Activated T-helper 17 cell treated with anti-CD3 and anti-CD28 coated beads, Interleukin-2, amount 50 U/mL, for 72 hours (primary cell): ENCODE measurements around the gene HNRNPH2. TPM values are rescaled to one million over a fixed set of nuclear protein-coding genes. Genes with fewer than 3 reads are reported as not detected.

Source experiments
- ATAC-seq: fragments of 150-1000 bp; cut with Tn5 transposase; replicated peaks from 2 replicates; pipeline ENCODE4 v1.10.0; 2021; ENCODE audit warnings: mild to moderate bottlenecking, moderate library complexity
- H3K27ac Mint-ChIP-seq: one replicate; pipeline ENCODE4 v1.8.0; 2022; ENCODE audit warnings: mixed read lengths
- H3K27me3 Mint-ChIP-seq: one replicate; pipeline ENCODE4 v1.8.0; 2022; ENCODE audit warnings: mixed read lengths
- H3K36me3 Mint-ChIP-seq: one replicate; pipeline ENCODE4 v1.8.0; 2022; ENCODE audit warnings: low read depth, mild to moderate bottlenecking, mixed read lengths
- H3K4me1 Mint-ChIP-seq: one replicate; pipeline ENCODE4 v1.8.0; 2022; ENCODE audit warnings: mixed read lengths
- H3K4me3 Mint-ChIP-seq: one replicate; pipeline ENCODE4 v1.8.0; 2022; ENCODE audit warnings: mild to moderate bottlenecking, mixed read lengths
- H3K9me3 Mint-ChIP-seq: one replicate; pipeline ENCODE4 v1.8.0; 2022; ENCODE audit warnings: mixed read lengths
- total RNA-seq, 2 donors: library from RNA; stranded (reverse); gene quantifications; one replicate each; pipeline ENCODE4 v1.2.3, GENCODE V29; 2022

The HNRNPH2 gene
- total RNA-seq, 2 donors from 2014 or later = 25.1 to 39.1 TPM

DNA sequence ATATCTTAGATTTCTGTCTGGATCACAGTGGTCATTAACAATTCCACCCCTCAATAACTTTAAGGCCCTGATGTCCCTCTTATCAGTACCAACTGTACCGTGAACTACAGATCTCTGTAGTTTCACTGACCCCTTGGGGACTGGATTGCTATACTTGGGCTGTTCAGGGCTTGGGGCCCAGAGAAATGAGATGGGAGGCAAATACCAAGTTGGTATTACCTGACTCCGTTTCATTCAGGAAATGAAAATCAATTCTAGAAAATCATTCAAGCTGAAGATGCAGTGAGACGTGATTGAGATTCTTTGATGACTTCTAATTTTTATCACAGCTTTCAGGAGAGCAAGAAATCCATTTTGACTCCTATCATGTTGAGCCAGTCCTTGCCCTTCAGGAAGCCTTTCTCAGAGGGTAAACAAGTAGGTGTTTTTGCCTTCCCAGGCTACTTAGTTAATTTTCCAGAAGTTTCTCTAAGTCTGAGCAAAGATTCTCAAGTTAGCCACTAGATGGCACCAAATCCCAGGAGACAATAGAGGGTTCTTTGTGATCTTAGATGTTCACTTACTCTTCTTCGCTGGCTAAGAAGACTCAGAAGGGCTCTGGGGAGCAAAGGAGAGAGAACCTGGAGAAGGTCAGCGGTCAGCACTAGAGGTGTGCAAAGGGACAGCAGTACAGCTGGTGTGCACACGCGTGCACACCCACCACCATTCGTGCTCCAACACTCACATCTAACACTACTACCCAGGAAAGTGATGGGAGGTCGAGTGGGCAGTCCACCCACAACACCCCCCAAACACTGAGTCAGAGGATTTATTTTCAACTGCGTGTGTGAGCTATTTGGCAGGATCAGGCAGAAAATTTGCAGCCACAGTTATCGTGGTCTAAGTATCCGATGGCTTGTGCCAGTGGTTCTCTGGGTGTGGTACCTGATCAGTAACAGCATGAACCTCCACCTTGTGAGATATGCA is 7.4 kb downstream of the HNRNPH2 start:
- H3K4me1 Mint-ChIP-seq = peaks cover 39% of the 10 kb centered on the region
- H3K36me3 Mint-ChIP-seq = peaks cover 27% of the 10 kb centered on the region
- H3K4me3 Mint-ChIP-seq = peak overlapping the region; percentile 91
- no peaks in the 10 kb centered on the region for H3K27me3 Mint-ChIP-seq
- H3K9me3 Mint-ChIP-seq = no peaks in the 10 kb centered on the region
- peak; percentile 72 for ATAC-seq
- H3K27ac Mint-ChIP-seq = peak overlapping the region; percentile 87

DNA sequence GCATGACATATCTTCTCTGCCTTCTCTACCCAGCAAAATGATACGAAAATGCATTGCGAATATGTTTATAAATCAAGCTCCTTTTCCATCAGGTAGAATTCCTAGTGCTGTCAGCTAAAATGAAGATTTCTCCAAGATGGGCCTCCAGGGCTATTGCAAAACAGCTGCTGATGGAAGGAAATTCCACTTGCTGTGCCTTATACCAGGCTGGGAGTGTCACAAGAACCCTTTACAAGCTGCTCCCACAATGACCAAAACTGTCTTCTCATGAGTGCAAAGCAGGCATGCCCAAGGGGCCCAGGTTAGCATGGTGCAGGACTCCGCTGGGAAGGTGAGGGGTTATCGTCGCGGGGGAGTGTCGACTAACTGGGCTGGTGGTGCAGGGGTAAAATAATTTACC is 8.7 kb downstream of the HNRNPH2 start:
- no peaks in the 10 kb centered on the region for H3K9me3 Mint-ChIP-seq
- H3K36me3 Mint-ChIP-seq = peaks cover 22% of the 10 kb centered on the region
- no peak for ATAC-seq
- peak overlapping the region; percentile 99 for H3K27ac Mint-ChIP-seq
- H3K27me3 Mint-ChIP-seq = no peaks in the 10 kb centered on the region
- peaks cover 35% of the 10 kb centered on the region for H3K4me1 Mint-ChIP-seq
- peak overlapping the region; percentile 91 for H3K4me3 Mint-ChIP-seq

DNA sequence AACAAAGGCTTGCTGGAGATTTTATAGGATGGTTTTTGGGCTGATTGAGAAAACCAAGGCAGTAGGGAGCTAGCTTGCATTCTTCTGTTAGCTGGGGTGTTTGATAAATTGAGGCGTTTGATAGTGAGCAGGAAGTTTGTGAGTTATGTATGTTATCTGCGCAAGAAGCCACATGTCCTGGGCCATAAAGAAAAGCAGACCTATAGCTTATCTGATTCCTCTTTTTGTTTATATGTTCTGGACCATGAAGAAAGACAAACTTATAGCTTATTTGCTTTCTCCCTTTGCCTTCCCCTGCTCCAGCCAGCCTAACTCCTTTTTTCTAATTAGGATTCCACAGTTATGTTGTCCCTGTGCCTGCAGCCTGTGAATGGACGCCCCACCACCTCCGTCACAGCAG is 9.2 kb downstream of the HNRNPH2 start:
- H3K27ac Mint-ChIP-seq = peak overlapping the region; percentile 99
- H3K27me3 Mint-ChIP-seq = no peaks in the 10 kb centered on the region
- no peaks in the 10 kb centered on the region for H3K9me3 Mint-ChIP-seq
- H3K4me1 Mint-ChIP-seq = peaks cover 35% of the 10 kb centered on the region
- no peak for ATAC-seq
- H3K36me3 Mint-ChIP-seq = peaks cover 17% of the 10 kb centered on the region
- H3K4me3 Mint-ChIP-seq = peak overlapping the region; percentile 91

DNA sequence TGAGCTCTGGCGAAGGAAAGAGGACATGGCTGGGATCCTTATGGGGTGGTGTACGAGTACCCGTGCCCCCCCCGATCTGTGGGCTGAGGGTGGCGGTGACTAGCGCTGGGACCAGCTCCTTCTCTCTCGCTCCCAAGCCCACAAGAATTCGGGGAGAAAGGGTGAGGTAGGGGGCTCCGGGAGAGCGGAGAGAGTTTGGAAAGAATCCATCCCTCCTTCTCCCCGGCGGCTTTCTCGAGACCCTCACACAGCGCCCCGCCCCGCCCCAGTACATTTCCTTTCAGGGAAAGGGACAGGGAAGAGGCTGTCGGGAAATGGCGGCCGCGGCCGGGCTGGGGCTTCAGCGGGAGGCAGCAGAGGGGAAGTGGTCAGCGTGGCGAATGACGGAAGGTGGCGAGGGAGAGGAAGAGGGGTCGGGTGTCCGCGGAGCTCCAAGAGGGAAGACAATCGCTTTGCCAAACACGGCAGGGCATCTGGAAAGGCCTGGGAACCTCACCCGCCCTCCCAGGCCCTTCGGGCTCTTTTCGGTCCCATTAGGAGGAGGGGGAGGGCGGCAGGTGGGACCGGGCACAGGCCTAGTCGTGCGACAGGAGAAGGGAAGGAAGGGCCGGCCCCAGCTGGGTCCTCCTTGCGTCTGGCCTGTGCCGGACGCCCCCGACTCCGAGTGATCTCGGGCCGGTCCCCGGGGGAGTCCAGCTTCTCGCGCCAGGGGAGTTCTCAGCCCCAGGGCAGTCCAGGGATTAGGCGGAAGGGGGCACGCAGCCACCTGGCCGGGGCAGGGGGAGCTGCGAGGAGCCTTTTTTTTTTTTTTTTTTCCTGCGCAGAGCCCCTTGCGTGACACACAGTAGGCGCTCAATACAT is 10.2 kb downstream of the HNRNPH2 start:
- Mint-ChIP-seq H3K9me3 (no peaks in the 10 kb centered on the region), H3K27me3 (no peaks in the 10 kb centered on the region), H3K36me3 (peaks cover 7% of the 10 kb centered on the region), H3K27ac (peak overlapping the region; percentile 99), H3K4me1 (peaks cover 24% of the 10 kb centered on the region), H3K4me3 (peak overlapping the region; percentile 91)
- peak; percentile 67 for ATAC-seq

DNA sequence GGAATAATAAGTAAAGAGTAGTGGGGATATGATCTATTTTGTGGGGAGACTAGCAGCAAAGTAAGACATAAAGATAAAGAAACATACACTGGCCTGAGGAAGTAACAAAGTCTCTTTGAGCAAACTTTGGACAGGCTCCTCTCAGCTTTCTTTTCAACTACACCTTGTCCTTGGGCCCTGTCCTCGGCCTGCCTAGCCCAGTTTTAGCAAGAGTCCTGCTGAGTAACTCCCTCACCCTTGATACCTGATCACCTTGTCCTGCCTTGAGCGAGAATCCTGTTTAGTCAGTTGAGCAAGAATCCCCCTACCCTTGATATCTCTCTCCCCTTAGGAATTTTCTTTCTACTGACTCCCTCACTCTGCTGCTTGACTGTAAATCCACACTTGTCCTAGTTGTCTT is 11.5 kb downstream of the HNRNPH2 start:
- H3K27me3 Mint-ChIP-seq = no peaks in the 10 kb centered on the region
- peaks cover 1% of the 10 kb centered on the region for H3K36me3 Mint-ChIP-seq
- peak overlapping the region; percentile 99 for H3K27ac Mint-ChIP-seq
- H3K9me3 Mint-ChIP-seq = no peaks in the 10 kb centered on the region
- no peak for ATAC-seq
- H3K4me3 Mint-ChIP-seq = peak overlapping the region; percentile 91
- H3K4me1 Mint-ChIP-seq = peaks cover 24% of the 10 kb centered on the region

DNA sequence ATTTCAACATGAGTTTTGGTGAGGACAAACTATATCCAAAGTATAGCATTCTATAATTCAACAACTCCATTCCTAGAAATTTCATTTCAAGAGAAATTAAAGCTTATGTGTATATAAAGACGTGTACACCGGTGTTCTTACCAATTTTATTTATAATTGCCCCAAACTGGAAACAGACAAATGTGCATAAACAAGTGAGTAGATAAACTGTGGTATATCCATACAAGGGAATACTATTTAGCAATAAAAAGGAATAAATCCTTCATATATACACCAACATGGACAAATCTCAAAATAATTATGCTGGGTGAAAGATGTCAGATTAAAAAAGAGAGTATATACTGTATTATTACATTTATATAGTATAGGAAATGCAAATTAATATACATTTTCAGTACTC is 19.9 kb downstream of the HNRNPH2 start:
- Mint-ChIP-seq H3K27me3 (no peaks in the 10 kb centered on the region), H3K4me3 (no peak overlapping the region)

DNA sequence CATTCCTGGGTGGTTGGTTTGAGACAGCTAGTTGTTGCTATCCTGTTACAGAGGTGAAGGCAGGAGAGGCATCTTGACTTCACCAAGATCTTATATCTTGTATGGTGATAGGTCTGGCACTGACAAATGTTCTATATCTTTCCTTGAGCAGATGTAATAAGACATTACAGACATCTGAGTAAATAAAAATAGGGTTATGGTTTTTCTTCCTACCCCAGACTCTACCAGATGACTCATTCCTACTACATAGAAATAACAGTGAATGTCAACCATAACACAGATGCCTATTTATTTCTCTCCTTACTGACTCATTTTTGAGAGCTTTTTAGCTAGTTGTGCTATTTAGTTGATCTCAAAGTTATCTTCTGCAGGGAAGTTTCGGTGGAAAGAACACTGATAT is 21.9 kb downstream of the HNRNPH2 start:
- Mint-ChIP-seq H3K4me1 (peaks cover 13% of the 10 kb centered on the region), H3K36me3 (peaks cover 37% of the 10 kb centered on the region), H3K9me3 (no peaks in the 10 kb centered on the region), H3K27ac (peak overlapping the region; percentile 89), H3K27me3 (no peaks in the 10 kb centered on the region), H3K4me3 (peak overlapping the region; percentile 67)
- peak; percentile 93 for ATAC-seq

More for the DNA sequence above, 19.9 kb downstream of the HNRNPH2 start:
- H3K4me1 Mint-ChIP-seq = peaks cover 13% of the 10 kb centered on the region
- H3K9me3 Mint-ChIP-seq = no peaks in the 10 kb centered on the region
- H3K36me3 Mint-ChIP-seq = peaks cover 43% of the 10 kb centered on the region
- no peak overlapping the region for H3K27ac Mint-ChIP-seq
- no peak for ATAC-seq

DNA sequence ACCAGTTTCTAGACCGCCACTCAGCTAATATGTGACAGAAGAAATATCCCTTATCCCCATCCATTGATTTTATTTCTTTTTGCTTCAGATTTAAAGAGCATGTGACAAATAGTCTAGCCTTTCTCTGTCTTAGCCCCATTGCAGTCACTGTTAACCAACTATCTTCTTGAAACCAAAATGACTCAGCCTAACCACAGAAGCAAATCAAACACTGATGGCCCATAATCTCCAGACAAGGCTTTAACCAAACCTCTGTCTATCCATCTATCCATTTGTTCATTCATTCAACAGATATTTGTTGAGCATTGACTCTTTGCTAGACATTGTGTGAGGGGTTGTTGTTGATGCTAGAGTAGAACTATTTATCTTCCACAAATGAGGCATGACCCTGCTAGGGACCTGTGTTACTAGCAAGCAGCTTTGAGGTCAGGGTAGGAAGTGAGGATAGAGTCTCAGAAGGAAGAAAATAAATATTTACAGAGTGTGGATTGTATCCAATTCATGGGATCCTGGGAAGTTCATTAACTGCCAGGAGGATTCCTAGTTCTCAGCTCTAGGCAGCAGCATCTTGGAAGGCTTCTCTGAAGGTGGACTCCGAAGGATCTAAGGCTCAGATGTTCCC is 22.5 kb downstream of the HNRNPH2 start:
- peaks cover 34% of the 10 kb centered on the region for H3K36me3 Mint-ChIP-seq
- peak overlapping the region; percentile 67 for H3K4me3 Mint-ChIP-seq
- peak; percentile 93 for ATAC-seq
- H3K9me3 Mint-ChIP-seq = no peaks in the 10 kb centered on the region
- no peaks in the 10 kb centered on the region for H3K27me3 Mint-ChIP-seq
- H3K27ac Mint-ChIP-seq = peak overlapping the region; percentile 89
- peaks cover 13% of the 10 kb centered on the region for H3K4me1 Mint-ChIP-seq

DNA sequence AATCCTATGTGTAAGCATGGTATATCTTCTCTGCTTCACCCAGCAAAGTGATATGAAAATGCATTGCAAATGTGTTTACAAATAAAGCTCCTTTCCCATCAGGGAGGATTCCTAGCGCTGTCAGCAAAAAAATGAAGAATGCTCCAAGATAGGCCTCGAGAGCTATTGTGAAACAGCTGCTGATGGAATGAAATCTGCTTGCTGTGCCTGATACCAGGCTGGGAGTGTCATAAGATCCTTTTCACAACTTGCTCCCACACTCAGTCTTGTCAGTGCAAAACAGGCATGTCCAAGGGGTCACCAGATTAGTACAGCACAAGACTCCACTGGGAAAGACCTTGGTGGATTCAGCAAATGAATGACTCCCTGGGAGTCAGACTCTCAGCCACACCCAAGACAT is 34.1 kb downstream of the HNRNPH2 start:
- Mint-ChIP-seq H3K4me1 (no peaks in the 10 kb centered on the region), H3K27me3 (no peaks in the 10 kb centered on the region), H3K9me3 (no peaks in the 10 kb centered on the region), H3K27ac (no peak overlapping the region), H3K36me3 (peaks cover 44% of the 10 kb centered on the region), H3K4me3 (no peak overlapping the region)
- ATAC-seq = no peak

DNA sequence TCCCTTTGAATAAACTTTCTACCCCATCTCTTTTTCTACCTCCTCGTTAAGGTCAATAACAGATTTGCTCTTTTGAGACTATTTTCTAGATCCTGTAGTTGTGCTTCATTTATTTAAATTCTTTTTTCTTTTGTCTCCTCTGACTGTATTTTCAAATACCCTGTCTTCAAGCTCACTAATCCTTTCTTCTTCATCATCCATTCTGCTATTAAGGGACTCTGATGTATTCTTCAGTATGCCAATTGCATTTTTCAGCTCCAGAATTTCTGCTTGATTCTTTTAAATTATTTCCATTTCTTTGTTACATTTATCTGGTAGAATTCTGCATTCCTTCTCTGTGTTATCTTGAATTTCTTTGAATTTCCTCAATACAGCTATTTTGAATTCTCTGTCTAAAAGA is 41.3 kb downstream of the HNRNPH2 start:
- Mint-ChIP-seq H3K4me3 (no peak overlapping the region), H3K4me1 (no peaks in the 10 kb centered on the region), H3K27ac (no peak overlapping the region), H3K36me3 (peaks cover 23% of the 10 kb centered on the region), H3K9me3 (no peaks in the 10 kb centered on the region), H3K27me3 (no peaks in the 10 kb centered on the region)
- ATAC-seq = no peak

DNA sequence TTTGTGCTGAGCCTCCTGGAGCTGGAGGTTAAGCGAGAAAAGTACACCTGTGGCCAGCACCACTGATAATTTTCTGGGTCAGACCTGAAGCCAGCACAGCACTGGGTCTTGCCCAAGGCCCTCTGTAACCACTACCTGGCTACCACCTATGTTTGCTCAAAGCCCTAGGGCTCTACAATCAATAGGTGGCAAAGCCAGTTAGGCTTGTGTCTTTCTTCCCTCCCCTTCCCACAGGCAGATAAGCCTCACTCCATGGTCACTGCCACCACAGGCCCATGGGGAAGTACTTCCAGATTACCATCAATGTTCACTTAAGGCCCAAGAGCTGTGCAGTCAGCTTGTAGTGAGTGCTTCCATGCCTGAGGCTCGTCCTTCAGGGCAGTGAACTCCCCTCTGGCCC is 42.1 kb downstream of the HNRNPH2 start:
- Mint-ChIP-seq H3K27me3 (no peaks in the 10 kb centered on the region), H3K4me3 (no peak overlapping the region), H3K27ac (no peak overlapping the region), H3K36me3 (peaks cover 19% of the 10 kb centered on the region), H3K9me3 (no peaks in the 10 kb centered on the region), H3K4me1 (no peaks in the 10 kb centered on the region)
- no peak for ATAC-seq

DNA sequence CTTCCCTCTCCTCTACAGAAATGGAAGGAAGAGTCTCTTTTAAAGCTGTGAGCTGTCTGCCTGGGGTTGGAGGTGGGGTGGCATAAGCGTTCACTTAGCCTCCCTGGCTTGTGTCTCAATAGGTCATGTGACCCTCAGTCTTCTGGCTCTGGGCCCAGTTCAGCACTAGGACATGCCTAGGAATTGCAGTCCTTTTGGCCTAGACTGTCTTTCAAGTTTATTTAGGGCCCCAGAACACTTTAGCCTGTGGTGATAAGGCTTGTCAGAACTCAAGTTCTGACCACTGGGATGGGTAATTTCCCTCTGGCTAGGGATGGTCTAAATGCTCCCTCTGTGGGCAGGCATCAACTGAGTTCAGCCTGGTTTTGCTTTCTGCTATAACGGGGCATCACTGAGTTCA is 42.9 kb downstream of the HNRNPH2 start:
- no peaks in the 10 kb centered on the region for H3K4me1 Mint-ChIP-seq
- H3K9me3 Mint-ChIP-seq = no peaks in the 10 kb centered on the region
- H3K36me3 Mint-ChIP-seq = peaks cover 17% of the 10 kb centered on the region
- ATAC-seq = no peak
- no peak overlapping the region for H3K4me3 Mint-ChIP-seq
- H3K27ac Mint-ChIP-seq = no peak overlapping the region
- H3K27me3 Mint-ChIP-seq = no peaks in the 10 kb centered on the region

DNA sequence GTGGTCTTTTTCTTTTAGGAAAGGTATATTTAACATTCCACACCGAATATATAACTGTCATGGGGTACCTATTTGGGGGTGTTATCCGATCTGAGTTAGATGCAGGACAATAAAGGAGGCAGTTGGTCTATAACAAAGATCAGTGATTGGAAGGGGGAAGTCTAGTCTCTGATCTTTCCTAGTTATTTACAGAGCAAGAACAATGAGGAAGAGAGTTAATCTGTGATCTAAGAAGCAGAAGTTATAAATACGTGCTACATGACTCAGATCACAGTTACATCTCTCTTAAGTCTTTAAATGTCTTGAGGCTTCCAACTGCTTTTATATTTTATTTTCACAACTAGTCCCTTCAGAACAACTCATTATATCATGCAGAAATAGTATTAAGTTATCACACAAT is 44.0 kb downstream of the HNRNPH2 start:
- Mint-ChIP-seq H3K36me3 (peaks cover 14% of the 10 kb centered on the region), H3K9me3 (no peaks in the 10 kb centered on the region), H3K4me1 (no peaks in the 10 kb centered on the region), H3K4me3 (no peak overlapping the region), H3K27me3 (no peaks in the 10 kb centered on the region), H3K27ac (no peak overlapping the region)
- ATAC-seq = no peak

DNA sequence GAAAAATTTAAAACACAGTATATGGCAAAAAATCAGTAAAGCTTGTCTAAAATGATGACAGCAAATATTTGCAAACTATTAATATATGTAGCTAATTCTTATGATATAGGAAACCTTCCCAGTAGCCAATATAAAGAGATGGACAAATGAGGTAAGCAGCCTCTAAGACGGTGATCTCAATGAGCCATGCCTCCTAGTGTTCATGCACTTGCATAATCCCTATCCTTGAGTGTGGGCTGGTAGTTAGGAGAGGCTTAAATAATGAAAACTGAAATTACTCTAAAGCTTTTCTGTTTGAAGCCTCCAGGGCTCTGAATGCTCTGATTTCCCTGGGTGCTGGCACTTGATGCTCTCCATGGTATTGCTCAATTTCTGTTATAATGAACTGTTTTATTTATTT is 52.6 kb downstream of the HNRNPH2 start:
- Mint-ChIP-seq H3K4me3 (no peak overlapping the region), H3K36me3 (peaks cover 6% of the 10 kb centered on the region), H3K4me1 (no peaks in the 10 kb centered on the region), H3K27me3 (no peaks in the 10 kb centered on the region), H3K9me3 (no peaks in the 10 kb centered on the region), H3K27ac (no peak overlapping the region)
- no peak for ATAC-seq
